Prostate gland (tissue), 2 donors: ENCODE data around the gene KCTD21.

ENCODE experiments used
- POLR2AphosphoS5 ChIP-seq: sonication (generic); formaldehyde crosslinking; IDR thresholded peaks from one replicate; pipeline ENCODE4 v1.6.1; 2017; ENCODE audit warnings: antibody characterized with exemption
- TF ChIP-seq, protein P1 (sequence below), 4 experiments: fragments of 200-600 bp in 2 of 4; fragments of 450-650 bp in 2 of 4; sonication (generic) in 2 of 4; IDR thresholded peaks; 1 replicate in 3 of 4; 2 replicates in 1 of 4; pipeline ENCODE4 v1.5.1; 2016 to 2019; ENCODE audit warnings: antibody characterized with exemption in 4 of 4, mild to moderate bottlenecking in 2 of 4, moderate library complexity in 2 of 4

GRCh38 chr11:78210000-78210608 lies 21.7 kb upstream of the KCTD21 start:
- TF ChIP-seq, protein P1, sequence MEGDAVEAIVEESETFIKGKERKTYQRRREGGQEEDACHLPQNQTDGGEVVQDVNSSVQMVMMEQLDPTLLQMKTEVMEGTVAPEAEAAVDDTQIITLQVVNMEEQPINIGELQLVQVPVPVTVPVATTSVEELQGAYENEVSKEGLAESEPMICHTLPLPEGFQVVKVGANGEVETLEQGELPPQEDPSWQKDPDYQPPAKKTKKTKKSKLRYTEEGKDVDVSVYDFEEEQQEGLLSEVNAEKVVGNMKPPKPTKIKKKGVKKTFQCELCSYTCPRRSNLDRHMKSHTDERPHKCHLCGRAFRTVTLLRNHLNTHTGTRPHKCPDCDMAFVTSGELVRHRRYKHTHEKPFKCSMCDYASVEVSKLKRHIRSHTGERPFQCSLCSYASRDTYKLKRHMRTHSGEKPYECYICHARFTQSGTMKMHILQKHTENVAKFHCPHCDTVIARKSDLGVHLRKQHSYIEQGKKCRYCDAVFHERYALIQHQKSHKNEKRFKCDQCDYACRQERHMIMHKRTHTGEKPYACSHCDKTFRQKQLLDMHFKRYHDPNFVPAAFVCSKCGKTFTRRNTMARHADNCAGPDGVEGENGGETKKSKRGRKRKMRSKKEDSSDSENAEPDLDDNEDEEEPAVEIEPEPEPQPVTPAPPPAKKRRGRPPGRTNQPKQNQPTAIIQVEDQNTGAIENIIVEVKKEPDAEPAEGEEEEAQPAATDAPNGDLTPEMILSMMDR (IDR thresholded peaks at IDR 0.05) = no peak
- TF ChIP-seq POLR2AphosphoS5 = no peak
